Stimulated activated CD8-positive, alpha-beta memory T cell treated with anti-CD3 and anti-CD28 coated beads, Interleukin-4, amount 100 ng/mL, for 24 hours (primary cell): ENCODE data around the gene CAPN5.
"Not testable (repeated sequence)": the region's sequence is repeated elsewhere in the genome, so short reads cannot be mapped to it uniquely, and the experiment has no call there.

Experiments used
- DNase-seq: peaks from one replicate; pipeline ENCODE4 v3.0.0-alpha.2; 2020; ENCODE audit warnings: low read depth

CAPN5 gene

DNA sequence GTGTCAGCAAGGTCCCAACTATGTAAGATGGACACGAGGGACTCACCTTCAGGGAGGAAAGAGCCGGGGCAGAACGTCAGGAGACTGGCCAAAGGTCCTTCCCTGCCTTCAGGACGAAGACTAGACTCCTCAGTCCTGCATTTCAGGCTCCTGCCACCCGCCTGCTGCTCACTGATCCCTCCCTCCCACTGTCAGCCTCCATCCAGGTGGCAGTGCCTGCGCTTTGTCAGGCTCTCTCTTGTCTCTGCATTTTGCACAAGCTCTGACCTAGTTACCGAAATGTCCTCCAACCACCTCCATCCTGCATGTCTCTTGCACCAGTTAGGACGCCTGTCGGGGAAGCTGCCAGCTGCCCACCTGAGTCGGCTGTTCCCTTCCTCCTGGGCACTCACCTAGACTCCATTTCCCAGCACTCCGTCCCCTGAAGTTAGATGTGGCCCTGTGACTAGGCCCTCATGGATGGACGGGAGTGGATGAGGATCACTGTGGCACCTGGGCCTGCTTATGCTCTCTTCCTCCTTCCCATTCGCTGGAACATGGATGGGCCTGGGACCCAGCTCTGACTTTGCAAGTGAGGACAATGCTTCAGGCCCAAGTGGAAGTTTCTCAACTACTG lies 24.6 kb upstream of the CAPN5 start:
- no peak for DNase-seq

DNA sequence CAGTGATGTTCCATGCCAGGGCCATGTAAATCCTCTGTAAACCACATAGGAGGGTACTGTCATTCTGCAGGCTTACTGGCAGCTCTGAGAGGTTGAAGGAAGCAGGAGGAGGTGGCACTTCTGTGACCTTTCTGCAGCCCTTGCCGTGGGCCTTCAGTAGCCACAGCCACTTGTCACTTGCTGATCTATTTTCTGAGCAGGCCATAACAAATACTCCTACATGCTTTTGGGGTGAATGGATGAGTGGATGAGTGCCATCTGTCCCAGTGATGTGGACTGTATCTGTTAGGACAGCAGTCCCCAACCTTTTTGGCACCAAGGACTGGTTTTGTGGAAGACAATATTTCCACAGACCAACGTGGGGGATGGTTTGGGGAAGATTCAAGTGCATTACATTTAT lies 22.4 kb upstream of the CAPN5 start:
- DNase-seq = no peak

DNA sequence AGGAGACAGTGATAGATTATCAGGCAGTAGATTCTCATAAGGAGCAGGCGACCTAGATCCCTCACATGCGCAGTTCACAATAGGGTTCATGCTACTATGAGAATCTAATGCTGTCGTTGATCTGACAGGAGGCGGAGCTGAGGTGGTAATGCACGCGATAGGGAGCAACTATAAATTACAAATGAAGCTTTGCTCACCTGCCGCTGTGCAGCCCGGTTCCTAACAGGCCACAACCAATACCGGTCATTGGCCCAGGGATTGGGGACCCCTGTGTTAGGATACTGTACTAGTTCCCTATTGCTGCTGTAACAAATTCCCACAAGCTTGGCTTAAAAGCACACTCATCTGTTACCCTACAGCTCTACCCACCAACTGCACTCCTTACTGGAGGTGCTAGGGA lies 21.9 kb upstream of the CAPN5 start:
- no peak for DNase-seq

DNA sequence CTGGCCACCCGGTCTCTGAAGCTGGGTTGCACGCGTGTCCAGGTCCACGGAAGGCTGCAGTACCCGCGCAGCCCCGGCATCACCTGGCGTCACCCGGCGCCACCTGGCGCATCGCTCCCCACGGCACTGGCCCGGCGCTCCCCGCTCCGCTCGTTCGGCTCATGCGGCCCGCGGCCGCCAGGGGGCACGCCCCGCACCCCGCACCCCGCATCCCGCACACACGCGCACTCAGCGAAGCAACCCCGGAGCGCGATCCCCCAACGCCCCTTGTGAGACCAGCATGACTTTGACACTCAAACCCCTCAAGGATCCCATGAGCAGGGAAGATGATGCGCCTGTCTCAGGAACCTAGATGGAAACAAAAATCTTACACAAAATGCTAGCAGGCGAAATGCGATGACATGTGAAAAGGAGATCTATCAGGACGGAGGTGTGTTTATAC lies 20.7 kb upstream of the CAPN5 start:
- peak; percentile 40 for DNase-seq

DNA sequence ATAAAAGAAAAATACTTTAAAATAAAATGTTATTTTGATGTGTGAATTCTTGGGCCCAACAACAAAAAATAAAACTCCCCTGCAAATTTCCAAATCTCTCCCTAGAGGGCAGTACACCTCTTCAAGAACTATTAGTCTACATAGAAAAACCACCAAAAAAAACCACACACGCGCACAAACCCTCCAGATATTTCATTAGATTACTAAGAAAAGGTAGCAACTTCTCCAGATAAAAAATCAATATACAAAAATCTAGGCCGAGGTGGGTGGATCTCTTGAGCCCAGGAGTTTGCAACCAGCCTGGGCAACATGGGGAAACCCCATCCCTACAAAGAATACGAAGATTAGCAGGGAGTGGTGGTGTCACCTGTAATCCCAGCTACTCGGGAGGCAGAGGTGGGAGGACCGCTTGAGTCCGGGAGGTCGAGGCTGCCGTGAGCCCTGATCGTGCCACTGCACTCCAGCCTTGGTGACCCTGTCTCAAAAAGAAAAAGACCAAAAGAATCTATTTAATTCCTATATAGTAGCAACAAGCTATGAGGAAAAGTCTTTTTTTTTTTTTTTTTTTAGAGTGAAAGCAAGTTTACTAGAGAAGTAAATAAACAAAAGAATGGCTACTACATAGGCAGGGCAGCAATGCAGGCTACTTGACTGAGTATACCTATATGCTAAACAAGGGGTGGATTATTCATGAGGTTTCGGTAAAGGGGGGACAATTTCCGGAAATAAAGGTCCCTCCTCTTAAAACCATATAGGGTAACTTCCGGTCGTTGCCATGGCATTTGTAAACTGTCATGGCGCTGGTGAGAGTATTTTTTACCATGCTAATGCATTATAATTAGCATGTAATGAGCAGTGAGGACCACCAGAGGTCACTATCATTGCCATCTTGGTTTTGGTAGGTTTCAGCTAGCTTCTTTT lies 19.5 kb upstream of the CAPN5 start:
- peak; percentile 49 for DNase-seq

DNA sequence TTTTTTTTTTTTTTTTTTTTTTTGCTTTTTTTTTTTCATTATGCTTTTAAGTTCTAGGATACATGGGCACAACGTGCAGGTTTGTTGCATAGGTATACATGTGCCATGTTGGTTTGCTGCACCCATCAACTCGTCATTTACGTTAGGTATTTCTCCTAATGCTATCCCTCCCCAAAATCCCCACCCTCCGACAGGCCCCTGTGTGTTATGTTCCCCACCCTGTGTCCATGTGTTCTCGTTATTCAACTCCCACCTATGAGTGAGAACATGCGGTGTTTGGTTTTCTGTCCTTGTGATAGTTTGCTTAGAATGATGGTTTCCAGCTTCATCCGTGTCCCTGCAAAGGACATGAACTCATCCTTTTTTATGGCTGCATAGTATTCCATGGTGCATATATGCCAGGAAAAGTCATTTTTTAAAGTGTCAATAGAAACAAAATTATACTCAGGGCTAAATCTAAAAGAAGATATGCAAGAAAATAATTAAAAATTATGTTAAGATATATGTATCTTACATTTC lies 18.8 kb upstream of the CAPN5 start:
- DNase-seq = not testable (repeated sequence)

DNA sequence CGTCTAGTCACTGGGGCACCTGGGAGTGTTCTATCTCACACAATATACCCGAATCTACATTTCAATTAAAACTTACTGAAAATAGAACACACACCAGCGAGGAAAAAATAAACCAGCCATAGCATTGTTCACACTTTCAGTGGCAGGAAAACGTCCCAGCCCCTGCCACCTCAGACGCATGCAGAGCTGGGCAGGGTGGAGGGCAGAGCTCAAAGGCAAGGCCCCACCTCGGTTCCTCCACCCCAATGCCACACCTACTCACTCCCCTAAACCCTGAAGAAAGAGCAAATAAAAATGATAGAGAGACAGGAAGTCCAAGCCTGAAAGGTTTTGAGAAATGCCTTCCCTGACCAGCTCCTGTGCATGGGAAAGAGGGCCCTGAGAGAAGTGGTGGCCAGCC lies 17.7 kb upstream of the CAPN5 start:
- no peak for DNase-seq

DNA sequence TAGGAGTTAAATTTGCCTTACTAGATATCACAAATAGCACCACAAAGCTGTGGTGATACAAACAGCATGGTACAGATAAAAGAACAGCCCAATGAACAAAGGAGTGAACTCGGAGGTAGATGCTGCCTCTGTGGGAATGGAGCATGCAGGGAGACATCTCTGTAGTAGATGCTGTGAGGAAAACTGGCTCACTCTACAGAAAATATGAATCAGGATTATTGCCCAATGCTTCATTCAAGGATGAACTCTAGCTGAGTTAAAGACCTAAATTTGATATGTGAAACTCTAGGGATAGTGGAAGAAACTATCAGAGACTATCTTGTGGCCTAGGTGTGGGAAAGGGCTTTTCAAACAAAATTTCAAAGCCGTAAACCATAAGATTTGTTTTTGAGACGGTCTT lies 15.3 kb upstream of the CAPN5 start:
- no peak for DNase-seq

DNA sequence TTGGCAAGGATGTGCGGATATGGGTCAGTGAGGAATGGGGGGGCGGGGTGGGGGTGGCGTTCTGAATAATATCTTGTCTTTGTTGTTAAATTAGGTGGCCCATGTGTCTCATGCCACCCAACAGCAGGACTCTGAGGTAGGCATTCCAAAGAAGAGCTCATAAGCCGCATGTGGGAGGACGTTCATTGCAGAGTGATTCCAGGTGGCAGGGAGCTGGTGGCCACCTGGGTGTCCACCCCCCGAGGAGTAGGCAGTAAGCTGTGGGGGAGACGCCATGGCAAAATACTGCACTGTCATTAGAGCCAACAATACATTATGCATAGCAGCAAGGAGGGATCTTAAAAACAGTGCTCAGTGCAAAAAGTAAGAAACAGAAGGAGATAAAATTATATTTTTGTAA lies 14.3 kb upstream of the CAPN5 start:
- no peak for DNase-seq

DNA sequence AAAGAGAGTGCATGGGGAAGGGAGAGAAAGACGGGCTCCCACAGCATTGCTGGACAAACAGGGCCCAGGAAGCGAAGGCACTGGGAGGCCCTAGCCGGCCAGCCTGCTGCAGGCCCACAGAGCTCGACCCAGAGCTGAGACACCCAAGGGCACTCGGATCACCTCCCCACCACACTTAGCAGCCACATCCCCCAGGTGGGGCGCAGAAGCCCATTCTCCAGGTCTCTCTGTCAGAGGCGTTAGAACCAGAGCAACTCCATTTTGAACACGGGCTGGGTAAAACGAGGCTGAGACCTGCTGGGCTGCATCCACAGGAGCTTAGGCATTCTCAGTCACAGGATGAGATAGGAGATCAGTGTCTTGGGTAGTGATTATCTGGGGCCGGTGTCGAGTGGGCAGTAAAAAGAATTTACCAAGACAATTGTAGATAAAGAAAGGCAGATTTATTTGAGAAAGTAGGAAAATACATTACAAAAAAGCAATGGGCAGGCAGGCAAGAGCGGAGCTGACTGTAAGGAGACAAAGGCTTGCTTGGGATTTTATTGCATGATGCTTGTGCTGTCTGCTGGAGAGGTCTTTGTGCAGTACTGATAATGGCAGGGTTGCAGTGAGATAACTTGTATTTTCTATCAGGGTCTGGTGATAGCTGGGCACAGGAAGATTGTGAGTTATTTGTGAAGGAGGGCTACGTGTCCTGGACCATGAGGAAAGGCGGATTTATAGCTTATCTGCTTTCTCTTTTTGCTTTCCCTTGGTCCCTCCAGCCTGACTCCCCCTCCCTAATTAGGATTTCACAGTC lies 13.4 kb upstream of the CAPN5 start:
- DNase-seq = no peak

DNA sequence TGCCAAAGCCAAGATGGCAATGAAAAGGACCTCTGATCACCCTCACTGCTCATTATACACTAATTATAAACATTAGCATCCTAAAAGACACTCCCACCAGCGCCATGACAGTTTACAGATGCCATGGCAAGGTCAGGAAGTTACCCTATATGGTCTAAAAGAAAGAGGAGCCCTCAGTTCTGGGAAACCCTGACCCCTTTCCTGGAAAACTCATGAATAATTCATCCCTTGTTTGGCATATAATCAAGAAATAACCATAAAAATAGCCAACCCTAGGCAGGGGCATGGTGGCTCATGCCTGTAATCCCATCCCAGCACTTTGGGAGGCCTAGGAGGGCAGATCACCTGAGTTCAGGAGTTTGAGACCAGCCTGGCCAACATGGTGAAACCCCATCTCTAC lies 12.7 kb upstream of the CAPN5 start:
- DNase-seq = no peak

DNA sequence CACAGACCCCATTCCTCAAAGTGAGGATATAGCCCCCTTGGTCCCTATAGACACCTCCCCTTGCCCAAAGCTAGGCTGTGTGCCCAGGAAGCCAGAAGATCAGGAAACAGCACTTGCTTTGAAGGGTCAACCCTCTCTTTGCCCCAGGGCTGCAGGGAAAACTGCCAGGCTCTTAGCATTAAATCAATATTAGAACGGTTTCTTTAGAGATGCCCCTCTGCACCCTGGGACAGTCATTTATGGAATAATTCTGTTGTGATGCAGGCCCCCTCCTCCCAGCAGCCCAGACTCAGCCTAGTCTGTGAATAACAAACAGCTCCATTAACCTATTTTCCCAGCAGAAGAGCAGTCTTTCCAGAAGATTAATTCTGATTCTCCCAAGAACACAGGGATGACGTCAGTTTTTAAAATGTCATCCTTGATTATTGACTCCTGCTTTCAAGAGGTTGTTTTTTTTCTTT lies 11.6 kb upstream of the CAPN5 start:
- DNase-seq = no peak

DNA sequence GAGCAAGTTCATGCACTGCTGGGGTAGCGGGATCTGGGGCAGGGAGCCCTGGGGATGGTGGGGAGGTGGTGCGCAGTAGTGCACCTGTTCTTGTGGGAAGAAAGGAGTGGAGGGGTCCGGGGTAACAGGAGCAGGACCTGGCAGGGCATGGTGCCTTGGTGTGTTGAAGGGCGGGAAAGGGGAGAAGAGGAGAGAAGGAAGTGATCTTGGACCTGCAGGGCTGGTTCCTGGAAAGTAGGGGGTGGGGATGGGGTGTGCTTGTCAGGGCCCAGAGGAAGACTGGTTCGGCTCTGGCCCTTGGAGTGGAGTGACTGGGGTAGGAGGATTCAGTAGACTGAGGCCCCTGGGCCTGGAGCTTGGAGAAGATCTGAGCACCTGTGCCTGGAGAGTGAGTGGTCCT lies 10.9 kb upstream of the CAPN5 start:
- no peak for DNase-seq

DNA sequence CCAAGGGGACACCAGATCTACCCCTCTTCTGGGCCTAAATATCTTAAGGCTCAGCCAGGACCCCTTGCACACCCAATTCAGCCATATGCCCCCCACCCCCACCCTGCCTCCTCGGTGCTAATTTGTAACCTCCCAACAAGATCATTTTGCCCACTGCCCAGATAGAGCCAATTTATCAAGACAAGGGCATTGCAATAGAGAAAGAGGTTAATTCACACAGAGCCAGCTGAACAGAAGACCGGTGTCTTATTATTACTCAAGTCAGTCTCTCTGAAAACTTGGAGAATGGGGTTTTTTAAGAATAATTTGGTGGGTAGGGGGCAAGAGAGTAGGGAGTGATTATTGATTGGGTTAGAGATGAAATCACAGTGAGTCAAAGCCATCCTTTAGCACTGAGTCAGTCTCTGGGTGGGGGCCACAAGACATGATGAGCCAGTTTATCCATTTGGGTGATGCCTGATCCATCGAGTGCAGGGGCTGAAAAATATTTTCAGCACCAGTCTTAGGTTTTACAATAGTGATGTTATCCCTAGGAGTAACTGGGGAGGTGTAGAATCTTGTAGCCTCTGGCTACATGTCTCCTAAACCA lies 9.9 kb upstream of the CAPN5 start:
- DNase-seq = no peak

DNA sequence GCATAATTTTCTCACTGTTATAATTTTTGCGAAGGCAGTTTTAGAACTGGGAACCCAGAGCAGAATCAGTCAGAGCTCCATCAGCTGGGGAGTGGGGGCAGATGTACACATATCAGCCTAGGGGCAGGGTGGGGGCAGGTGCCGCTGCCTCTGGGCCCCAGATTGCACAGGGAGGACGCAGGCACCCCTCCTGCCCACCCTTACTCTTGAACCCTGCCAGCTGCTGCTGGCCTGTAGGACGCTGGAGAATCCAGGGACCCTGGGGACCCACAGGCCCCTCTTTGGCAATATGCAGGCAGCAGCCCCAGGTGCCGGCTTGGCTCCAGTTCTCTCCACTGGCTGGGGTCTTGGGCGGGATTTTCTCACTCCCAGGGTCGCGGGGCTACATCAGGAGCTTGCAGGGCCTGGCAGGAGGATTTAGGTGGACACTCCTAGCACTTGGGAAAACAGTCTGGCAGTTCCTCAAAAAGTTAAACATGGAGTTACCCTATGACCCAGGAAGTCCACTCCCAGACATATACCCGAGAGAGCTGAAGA lies 8.8 kb upstream of the CAPN5 start:
- DNase-seq = no peak

DNA sequence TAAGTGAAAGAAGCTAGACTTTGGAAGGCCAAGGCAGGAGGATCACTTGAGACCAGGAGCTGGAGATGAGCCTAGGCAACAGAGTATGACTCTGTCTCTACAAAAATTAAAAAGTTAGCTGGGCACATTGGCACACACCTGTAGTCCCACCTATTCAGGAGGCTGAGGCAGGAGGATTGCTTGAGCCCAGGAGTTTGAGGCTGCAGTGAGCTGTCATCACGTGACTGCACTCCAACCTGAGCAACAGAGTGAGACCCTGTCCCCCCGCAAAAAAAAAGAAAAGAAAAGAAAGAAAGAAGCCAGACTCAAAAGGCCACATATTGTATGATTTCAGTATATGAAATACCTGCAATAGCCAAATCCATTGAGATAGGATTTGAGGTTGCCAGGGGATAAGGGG lies 7.9 kb upstream of the CAPN5 start:
- no peak for DNase-seq

DNA sequence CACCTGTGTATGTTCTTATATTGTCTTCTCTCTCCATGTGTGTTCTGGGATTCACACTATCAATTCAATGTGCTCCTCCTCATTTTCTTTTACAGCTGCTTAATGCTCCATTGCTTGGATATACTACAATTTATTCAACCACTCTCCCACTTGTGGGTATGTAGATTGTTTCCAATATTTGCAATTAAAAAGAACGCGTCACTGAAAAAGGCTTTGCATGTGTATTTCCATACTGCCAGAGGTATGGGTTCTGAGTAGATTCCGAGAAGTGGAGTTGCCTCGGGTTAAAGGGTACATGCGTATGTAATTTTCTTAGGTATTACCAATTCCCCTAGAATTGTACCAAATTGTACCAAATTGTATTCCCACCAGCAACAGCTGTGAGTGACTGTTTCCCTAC lies 7.0 kb upstream of the CAPN5 start:
- no peak for DNase-seq

DNA sequence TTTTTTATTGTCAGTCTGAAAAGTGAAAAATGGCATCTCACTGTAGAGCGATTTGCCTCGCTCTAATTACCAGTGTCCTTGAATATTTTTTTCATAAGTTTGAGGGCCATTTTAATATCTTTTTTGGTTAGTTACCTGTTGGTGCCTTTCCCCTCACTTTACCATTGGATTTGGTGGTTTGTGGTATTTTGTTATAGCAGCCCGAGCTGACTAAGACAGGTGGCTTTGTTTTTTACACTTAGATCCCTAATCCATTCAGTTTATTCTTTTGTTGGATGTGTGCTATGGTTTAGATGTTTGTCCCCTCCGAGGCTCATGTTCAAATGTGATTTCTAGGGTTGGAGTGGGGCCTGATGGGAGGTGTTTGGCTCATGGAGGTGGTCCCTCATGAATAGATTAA lies 6.5 kb upstream of the CAPN5 start:
- DNase-seq = no peak

DNA sequence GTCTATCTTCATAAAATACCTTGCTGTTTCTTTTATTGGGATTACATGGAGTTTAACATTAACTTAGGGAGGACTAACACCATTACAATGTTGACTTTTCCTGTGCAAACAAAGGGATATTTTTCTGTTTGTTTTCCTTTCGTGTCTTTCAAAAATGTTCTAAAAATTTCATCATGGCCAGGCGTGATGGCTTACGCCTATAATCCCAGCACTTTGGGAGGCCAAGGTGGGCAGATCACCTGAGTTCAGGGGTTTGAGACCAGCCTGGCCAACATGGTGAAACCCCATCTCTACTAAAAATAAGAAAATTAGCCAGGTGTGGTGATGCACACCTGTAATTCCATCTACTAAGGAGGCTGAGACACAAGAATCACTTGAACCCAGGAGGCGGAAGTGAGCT lies 5.5 kb upstream of the CAPN5 start:
- DNase-seq = not testable (repeated sequence)

DNA sequence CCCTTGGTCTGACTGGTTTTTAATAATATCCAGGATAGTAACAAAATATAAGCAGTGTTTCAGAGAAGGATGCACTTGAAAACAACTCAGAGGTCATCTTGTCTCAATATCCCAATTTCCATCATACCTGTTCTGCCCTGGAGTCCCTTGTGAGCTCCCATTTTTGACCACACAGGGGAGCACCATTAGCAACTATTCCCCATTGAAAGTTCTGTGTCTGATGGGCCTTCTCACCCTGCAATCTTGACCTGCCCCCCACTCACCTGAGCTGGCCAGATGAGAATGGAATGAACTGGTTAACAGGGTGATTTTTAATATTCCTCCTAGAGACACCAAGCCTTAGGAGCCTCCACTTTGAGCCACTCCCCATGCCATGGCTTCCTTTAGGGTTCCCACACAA lies 3.8 kb upstream of the CAPN5 start:
- DNase-seq = no peak

DNA sequence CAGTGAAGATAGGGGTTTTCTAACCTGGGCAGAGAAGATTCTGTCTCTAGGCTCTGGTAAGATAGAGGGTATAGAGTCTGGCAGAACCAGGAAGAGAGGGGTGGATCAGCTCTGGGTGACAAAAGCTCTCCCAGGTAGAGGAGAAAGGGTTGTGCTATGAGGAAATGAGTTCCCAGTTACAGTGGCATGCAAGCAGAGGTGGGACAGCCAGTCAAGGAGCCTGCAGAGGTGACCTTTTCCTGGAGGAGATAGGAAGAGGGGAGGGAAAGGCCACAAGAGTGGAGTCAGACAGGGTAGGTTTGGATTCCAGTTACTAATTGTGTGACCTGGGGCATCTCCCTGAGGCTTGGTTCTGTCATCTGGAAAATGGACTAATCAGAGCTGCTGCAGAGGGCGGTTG lies 3.4 kb upstream of the CAPN5 start:
- DNase-seq = no peak

DNA sequence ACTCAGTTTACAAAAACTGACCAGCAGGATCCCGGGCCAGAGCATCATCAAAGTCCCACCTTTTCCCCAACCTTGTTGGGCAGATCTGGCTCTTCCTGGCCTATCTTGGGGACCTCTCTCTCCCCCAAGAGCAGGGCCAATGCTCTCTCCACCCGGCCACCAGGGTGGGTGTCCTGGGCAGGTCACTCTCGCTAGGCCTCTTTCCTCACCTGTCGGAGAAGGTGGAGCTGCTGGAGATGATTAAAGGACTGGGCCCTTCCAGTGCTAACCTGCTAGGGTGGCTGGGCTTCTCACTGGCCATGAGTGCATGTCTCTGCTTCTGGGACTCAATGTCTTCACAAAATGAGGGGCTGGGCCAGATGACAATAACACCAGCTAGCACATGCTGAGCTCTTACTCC lies 2.9 kb upstream of the CAPN5 start:
- DNase-seq = no peak
